ENCODE results near the gene RNF166. TPM values are rescaled to one million over a fixed set of nuclear protein-coding genes. Genes with fewer than 3 reads are reported as not detected.

The RNF166 gene
- total RNA-seq, 3 donors from 2014 or later (not counting 1 experiment from before 2014, with no cell fraction given): 459 to 712 (median 501) TPM

- Mint-ChIP-seq H3K27ac (peak overlapping the region; percentile 36 to 73), H3K4me1 (peaks cover 7 to 35% of the 10 kb centered on the region in 2 donors), H3K4me3 (peak overlapping the region; percentile 55), H3K9me3 (no peaks in the 10 kb centered on the region), H3K36me3 (no peaks in the 10 kb centered on the region), H3K27me3 (ENCODE audit: low read depth in 2 of 2) (no peaks in the 10 kb centered on the region)
- Histone ChIP-seq H3K27me3 (ENCODE audit: control insufficient read depth, insufficient read depth, low read length) (no peaks in the 10 kb centered on the region), H3K4me1 (ENCODE audit: control insufficient read depth, insufficient read depth, low read length) (peaks cover 50% of the 10 kb centered on the region), H3K9me3 (ENCODE audit: control insufficient read depth, insufficient read depth, low read length) (no peaks in the 10 kb centered on the region), H3K36me3 (ENCODE audit: control insufficient read depth, insufficient read depth, low read length) (peaks cover 6% of the 10 kb centered on the region), H3K27ac (ENCODE audit: low read length) (no peak overlapping the region), H3K4me3 (ENCODE audit: low read length) (no peak overlapping the region)
- WGBS (ENCODE audit: insufficient coverage): 88% methylated on average over 15 of the region's 15 CpGs
- intact Hi-C loops (cut with micrococcal nuclease): loop anchor here (2.0 to 5.0 kb wide), 2 partner anchors 32 to 47 kb away; partner anchors contain the start of gene IL17C
- ATAC-seq (no peak), DNase-seq (no peak)
- TF ChIP-seq CTCF (IDR thresholded peaks at IDR 0.05): no peak
These were observed 21.5 kb downstream of the RNF166 start for GRCh38 chr16:88684569-88685155.

DNA sequence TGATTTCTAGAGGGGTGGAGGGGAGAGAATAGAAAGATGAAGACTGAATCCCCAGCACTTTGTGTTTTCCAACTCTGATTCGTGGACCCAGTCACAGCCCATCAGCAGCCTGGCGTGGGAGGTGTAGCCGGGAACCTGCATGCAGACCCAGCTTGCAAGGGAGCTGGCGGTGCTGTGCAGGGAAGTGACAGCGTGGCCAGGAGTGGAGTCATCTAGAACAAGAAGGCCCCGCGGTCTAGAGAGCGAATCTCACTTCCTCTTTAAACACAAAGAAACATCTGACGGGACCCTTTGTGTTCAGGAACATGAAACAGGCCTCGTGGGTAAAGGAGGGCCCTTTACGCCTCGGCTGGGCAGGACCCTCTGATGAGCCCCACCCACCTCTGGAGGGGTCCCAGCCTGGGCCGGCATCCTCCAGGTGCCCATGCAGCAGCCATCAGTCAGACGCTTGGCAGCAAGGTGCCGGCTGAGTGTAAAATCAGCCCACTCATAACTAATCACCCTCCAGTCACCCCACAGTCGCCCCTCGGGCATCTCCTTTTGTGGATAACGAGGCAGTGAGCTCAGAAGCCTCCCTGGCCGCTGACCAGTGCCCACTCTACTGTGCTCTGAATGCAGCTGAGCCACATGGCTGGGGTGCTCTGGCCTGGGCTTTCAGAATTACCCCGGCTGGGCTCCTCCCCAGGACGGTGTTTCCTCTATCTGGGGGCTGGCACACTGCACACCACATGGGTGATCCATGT, 24.3 kb downstream of the RNF166 start:
- H3K9me3 ChIP-seq (ENCODE audit: control insufficient read depth, insufficient read depth, low read length): no peaks in the 10 kb centered on the region
- peak overlapping the region; percentile 82 to 84 for H3K27ac Mint-ChIP-seq
- H3K4me3 Mint-ChIP-seq: peak overlapping the region; percentile 18
- no peaks in the 10 kb centered on the region for H3K9me3 Mint-ChIP-seq
- peak; percentile 16 to 56 (median 17) for ATAC-seq
- no peak for TF ChIP-seq CTCF (IDR thresholded peaks at IDR 0.05)
- no peak overlapping the region for H3K4me3 ChIP-seq (ENCODE audit: low read length)
- H3K27ac ChIP-seq (ENCODE audit: low read length): peak overlapping the region; percentile 69
- H3K36me3 ChIP-seq (ENCODE audit: control insufficient read depth, insufficient read depth, low read length): peaks cover 26% of the 10 kb centered on the region
- H3K36me3 Mint-ChIP-seq: no peaks in the 10 kb centered on the region
- H3K4me1 Mint-ChIP-seq: peaks cover 7 to 35% of the 10 kb centered on the region in 2 donors
- WGBS (ENCODE audit: insufficient coverage): 20% methylated on average over 21 of the region's 21 CpGs
- H3K4me1 ChIP-seq (ENCODE audit: control insufficient read depth, insufficient read depth, low read length): peaks cover 47% of the 10 kb centered on the region
- H3K27me3 ChIP-seq (ENCODE audit: control insufficient read depth, insufficient read depth, low read length): no peaks in the 10 kb centered on the region
- intact Hi-C loops (cut with micrococcal nuclease): no loop called here
- peak in 1 of 2 donors; percentile 73 for DNase-seq
- H3K27me3 Mint-ChIP-seq (ENCODE audit: low read depth in 2 of 2): no peaks in the 10 kb centered on the region

DNA sequence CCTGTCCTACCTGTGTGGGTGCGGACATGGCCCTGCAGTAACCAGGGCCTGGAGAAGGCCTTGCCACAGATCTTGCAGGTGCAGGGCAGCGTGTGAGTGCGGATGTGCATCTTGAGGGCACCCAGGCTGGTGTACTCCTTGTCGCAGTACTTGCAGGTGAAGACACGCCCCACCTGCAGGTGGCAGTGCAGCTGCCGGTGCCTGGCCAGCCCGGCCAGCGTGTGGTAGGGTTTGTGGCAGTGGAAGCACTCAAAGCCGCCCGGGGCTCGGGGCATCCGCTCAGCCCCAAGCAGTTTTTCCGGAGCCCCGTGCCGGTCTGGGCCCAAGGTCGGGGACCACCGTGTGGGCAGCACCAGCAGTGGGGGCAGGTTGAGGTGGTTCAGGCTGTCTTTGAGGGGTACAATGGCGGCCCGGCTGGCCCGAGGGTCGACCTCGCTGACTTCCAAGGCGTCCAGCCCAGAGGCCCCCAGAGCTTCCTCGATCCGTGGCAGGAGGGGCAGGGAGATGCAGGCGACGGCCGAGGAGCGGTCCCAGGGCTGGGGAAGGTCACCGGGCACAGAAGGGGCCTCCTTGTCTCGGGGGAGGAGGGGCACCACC, 25.0 kb downstream of the RNF166 start:
- no peaks in the 10 kb centered on the region for H3K9me3 Mint-ChIP-seq
- no peak for TF ChIP-seq CTCF (IDR thresholded peaks at IDR 0.05)
- H3K9me3 ChIP-seq (ENCODE audit: control insufficient read depth, insufficient read depth, low read length): no peaks in the 10 kb centered on the region
- no peaks in the 10 kb centered on the region for H3K36me3 Mint-ChIP-seq
- peak in 1 of 3 donors; percentile 38 for ATAC-seq
- H3K27me3 Mint-ChIP-seq (ENCODE audit: low read depth in 2 of 2): no peaks in the 10 kb centered on the region
- intact Hi-C loops (cut with micrococcal nuclease): no loop called here
- H3K4me1 ChIP-seq (ENCODE audit: control insufficient read depth, insufficient read depth, low read length): peaks cover 43% of the 10 kb centered on the region
- peaks cover 26% of the 10 kb centered on the region for H3K36me3 ChIP-seq (ENCODE audit: control insufficient read depth, insufficient read depth, low read length)
- no peak overlapping the region for H3K4me3 ChIP-seq (ENCODE audit: low read length)
- peak overlapping the region; percentile 82 to 84 for H3K27ac Mint-ChIP-seq
- peak overlapping the region; percentile 67 for H3K4me3 Mint-ChIP-seq
- WGBS (ENCODE audit: insufficient coverage): 65% methylated on average over 31 of the region's 31 CpGs
- H3K27ac ChIP-seq (ENCODE audit: low read length): peak overlapping the region; percentile 69
- peak in 1 of 2 donors; percentile 70 for DNase-seq
- H3K27me3 ChIP-seq (ENCODE audit: control insufficient read depth, insufficient read depth, low read length): no peaks in the 10 kb centered on the region
- H3K4me1 Mint-ChIP-seq: peaks cover 7 to 35% of the 10 kb centered on the region in 2 donors
